GM21717 (cell line): ENCODE measurements around the gene PCDHB12.
"Not testable (repeated sequence)": the region's sequence is repeated elsewhere in the genome, so short reads cannot be mapped to it uniquely, and the experiment has no call there.

Source experiments
- ATAC-seq: cut with Tn5 transposase; IDR thresholded peaks from one replicate; pipeline ENCODE4 v1.9.1; 2021; ENCODE audit warnings: mild to moderate bottlenecking, moderate library complexity; ENCODE audit not compliant: unreplicated experiment

The PCDHB12 gene

DNA sequence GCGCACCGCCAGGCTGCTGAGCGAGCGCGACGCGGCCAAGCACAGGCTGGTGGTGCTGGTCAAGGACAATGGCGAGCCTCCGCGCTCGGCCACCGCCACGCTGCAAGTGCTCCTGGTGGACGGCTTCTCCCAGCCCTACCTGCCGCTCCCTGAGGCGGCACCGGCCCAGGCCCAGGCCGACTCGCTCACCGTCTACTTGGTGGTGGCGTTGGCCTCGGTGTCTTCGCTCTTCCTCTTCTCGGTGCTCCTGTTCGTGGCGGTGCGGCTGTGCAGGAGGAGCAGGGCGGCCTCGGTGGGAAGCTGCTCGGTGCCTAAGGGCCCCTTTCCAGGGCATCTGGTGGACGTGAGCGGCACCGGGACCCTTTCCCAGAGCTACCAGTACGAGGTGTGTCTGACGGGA is 6.9 kb upstream of the PCDHB12 start:
- ATAC-seq: not testable (repeated sequence)

DNA sequence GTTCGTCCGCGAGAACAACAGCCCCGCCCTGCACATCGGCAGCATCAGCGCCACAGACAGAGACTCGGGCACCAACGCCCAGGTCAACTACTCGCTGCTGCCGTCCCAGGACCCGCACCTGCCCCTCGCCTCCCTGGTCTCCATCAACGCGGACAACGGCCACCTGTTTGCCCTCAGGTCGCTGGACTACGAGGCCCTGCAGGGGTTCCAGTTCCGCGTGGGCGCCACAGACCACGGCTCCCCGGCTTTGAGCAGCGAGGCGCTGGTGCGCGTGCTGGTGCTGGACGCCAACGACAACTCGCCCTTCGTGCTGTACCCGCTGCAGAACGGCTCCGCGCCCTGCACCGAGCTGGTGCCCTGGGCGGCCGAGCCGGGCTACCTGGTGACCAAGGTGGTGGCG is 1.8 kb downstream of the PCDHB12 start:
- ATAC-seq: not testable (repeated sequence)

DNA sequence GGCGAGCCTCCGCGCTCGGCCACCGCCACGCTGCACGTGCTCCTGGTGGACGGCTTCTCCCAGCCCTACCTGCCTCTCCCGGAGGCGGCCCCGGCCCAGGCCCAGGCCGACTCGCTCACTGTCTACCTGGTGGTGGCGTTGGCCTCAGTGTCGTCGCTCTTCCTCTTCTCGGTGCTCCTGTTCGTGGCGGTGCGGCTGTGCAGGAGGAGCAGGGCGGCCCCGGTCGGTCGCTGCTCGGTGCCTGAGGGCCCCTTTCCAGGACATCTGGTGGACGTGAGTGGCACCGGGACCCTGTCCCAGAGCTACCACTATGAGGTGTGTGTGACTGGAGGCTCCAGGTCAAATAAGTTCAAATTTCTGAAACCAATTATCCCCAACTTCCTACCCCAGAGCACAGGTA is 2.3 kb downstream of the PCDHB12 start:
- ATAC-seq: not testable (repeated sequence)

DNA sequence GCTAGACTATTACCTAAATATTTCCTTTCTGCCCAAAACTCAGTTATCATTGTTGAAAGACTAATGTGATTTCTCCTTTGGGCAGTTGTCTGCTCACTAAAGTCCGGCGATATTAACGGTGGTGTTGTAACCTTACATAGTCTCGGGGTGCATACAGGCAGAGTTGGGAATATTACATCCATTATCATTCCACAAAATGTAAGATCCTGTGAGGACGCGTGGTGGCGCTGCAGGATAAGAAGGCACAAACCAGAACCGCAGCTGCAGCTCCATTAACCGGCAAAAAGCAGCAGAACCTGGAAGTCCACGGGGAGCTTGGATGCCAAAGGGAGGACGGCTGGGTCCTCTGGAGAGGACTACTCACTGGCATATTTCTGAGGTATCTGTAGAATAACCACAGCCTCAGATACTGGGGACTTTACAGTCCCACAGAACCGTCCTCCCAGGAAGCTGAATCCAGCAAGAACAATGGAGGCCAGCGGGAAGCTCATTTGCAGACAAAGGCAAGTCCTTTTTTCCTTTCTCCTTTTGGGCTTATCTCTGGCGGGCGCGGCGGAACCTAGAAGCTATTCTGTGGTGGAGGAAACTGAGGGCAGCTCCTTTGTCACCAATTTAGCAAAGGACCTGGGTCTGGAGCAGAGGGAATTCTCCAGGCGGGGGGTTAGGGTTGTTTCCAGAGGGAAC is 5.3 kb downstream of the PCDHB12 start, which contains the start of gene PCDHB13:
TSS of gene PCDHB13 (plus strand) at position 264 of the 684 bp plus-strand sequence. CDS start at position 469, 205 bp downstream.
- ATAC-seq: not testable (repeated sequence)

DNA sequence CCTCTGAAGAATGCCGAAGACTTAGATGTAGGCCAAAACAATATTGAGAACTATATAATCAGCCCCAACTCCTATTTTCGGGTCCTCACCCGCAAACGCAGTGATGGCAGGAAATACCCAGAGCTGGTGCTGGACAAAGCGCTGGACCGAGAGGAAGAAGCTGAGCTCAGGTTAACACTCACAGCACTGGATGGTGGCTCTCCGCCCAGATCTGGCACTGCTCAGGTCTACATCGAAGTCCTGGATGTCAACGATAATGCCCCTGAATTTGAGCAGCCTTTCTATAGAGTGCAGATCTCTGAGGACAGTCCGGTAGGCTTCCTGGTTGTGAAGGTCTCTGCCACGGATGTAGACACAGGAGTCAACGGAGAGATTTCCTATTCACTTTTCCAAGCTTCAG is 6.1 kb downstream of the PCDHB12 start:
- ATAC-seq: not testable (repeated sequence)

DNA sequence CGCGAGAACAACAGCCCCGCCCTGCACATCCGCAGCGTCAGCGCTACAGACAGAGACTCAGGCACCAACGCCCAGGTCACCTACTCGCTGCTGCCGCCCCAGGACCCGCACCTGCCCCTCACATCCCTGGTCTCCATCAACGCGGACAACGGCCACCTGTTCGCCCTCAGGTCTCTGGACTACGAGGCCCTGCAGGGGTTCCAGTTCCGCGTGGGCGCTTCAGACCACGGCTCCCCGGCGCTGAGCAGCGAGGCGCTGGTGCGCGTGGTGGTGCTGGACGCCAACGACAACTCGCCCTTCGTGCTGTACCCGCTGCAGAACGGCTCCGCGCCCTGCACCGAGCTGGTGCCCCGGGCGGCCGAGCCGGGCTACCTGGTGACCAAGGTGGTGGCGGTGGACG is 7.0 kb downstream of the PCDHB12 start:
- not testable (repeated sequence) for ATAC-seq

DNA sequence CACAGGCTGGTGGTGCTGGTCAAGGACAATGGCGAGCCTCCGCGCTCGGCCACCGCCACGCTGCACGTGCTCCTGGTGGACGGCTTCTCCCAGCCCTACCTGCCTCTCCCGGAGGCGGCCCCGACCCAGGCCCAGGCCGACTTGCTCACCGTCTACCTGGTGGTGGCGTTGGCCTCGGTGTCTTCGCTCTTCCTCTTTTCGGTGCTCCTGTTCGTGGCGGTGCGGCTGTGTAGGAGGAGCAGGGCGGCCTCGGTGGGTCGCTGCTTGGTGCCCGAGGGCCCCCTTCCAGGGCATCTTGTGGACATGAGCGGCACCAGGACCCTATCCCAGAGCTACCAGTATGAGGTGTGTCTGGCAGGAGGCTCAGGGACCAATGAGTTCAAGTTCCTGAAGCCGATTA is 7.5 kb downstream of the PCDHB12 start:
- not testable (repeated sequence) for ATAC-seq

DNA sequence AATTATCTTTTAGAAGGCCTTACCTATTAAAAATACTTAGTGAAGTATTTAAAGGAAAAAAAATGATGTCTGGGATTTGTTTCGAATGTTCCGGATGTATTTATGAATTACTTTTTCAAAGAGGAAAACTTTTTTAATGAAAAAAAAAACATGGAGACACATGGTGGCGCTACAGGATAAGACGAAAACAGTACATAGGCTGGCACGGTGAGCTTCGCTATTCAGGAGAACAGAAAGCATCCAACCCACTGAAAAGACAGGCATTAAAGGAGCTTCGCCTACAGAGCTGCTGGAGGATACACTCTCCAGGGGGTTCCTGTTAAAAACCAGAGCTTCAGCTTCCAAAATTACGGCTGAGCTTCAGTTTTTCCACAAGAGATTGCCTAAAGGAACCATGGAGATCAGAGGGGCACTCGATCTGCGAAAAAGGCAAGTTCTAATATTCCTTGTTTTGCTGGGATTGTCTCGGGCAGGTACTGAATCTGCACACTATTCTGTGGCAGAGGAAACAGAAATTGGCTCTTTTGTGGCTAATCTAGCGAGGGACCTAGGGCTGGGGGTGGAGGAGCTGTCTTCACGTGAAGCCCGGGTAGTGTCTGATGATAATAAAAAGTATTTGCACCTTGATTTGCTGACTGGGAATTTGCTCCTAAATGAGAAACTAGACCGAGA is 14.7 kb downstream of the PCDHB12 start, which contains the start of gene PCDHB14:
TSS of gene PCDHB14 (plus strand) at position 232 of the 672 bp plus-strand sequence. CDS start at position 395, 163 bp downstream.
- no peak for ATAC-seq

DNA sequence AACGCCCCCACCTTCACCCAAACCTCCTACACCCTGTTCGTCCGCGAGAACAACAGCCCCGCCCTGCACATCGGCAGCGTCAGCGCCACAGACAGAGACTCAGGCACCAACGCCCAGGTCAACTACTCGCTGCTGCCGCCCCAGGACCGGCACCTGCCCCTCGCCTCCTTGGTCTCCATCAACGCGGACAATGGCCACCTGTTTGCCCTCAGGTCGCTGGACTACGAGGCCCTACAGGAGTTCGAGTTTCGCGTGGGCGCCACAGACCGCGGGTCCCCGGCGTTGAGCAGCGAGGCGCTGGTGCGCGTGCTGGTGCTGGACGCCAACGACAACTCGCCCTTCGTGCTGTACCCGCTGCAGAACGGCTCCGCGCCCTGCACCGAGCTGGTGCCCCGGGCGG is 16.3 kb downstream of the PCDHB12 start:
- ATAC-seq: not testable (repeated sequence)

DNA sequence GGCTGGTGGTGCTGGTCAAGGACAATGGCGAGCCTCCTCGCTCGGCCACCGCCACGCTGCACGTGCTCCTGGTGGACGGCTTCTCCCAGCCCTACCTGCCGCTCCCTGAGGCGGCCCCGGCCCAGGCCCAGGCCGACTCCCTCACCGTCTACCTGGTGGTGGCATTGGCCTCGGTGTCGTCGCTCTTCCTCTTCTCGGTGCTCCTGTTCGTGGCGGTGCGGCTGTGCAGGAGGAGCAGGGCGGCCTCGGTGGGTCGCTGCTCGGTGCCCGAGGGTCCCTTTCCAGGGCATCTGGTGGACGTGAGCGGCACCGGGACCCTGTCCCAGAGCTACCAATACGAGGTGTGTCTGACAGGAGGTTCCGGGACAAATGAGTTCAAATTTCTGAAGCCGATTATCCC is 16.9 kb downstream of the PCDHB12 start:
- ATAC-seq: not testable (repeated sequence)

DNA sequence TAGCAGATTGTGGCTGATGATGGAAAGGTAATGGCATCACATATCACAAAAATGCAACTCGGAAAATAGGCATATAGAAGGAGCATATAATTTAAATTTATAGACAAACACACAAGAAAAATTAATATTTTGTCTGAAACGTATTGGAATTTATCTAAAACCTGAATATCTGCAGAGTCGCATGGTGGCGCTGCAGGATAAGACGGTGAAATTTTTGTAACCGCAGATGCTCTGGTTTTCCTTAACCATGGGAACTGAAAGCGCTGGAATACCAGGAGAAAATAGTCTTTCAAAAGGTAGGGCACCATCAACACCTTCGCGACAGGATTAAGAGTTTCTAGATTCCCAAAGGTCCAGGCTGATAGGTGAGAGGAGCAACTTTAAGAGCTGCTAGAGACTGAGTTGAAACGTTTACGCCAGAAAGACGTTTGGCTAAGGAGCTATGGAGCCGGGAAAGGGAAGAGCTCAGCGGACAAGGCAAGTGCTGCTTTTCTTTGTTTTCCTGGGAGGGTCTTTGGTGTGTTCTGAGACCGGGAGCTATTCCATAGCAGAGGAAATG is 25.7 kb downstream of the PCDHB12 start:
- no peak for ATAC-seq

DNA sequence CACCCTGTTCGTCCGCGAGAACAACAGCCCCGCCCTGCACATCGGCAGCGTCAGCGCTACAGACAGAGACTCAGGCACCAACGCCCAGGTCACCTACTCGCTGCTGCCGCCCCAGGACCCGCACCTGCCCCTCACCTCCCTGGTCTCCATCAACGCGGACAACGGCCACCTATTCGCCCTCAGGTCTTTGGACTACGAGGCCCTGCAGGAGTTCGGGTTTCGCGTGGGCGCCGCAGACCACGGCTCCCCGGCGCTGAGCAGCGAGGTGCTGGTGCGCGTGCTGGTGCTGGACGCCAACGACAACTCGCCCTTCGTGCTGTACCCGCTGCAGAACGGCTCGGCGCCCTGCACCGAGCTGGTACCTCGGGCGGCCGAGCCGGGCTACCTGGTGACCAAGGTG is 27.4 kb downstream of the PCDHB12 start:
- ATAC-seq: not testable (repeated sequence)

DNA sequence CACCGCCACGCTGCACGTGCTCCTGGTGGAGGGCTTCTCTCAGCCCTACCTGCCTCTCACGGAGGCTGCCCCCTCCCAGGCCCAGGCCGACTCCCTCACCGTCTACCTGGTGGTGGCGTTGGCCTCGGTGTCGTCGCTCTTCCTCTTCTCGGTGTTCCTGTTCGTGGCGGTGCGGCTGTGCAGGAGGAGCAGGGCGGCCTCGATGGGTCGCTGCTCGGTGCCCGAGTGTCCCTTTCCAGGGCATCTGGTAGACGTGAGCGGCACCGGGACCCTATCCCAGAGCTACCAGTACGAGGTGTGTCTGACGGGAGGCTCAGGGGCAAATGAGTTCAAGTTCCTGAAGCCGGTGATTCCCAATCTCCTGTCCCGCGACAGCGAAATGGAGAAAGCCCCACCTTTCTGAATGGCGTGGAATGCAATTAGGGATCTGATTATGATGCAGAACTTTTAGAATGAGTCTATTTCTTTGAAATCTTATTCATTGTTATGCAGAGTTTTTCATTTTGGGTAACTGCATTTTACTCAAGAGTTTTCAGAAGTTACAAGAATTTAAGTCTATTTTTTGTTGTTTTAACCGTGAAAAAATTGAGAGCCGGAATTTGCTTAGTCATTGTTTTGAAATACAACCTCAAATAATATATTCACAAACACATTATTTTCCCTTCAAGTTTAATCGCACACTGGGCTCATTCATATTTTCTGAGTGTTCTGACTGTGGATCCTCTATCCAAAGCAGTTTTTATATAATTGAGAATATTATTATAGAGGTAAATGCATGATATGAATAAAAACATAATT is 28.2 kb downstream of the PCDHB12 start:
- no peak for ATAC-seq

DNA sequence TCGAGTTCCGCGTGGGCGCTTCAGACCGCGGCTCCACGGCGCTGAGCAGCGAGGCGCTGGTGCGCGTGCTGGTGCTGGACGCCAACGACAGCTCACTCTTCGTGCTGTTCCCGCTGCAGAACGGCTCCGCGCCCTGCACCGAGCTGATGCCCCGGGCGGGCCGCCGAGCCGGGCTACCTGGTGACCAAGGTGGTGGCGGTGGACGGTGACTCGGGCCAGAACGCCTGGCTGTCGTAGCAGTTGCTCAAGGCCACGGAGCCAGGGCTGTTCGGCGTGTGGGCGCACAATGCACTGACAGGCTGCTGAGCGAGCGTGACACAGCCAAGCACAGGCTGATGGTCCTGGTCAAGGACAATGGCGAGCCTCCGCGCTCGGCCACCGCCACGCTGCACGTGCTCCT is 33.0 kb downstream of the PCDHB12 start:
- ATAC-seq: no peak

DNA sequence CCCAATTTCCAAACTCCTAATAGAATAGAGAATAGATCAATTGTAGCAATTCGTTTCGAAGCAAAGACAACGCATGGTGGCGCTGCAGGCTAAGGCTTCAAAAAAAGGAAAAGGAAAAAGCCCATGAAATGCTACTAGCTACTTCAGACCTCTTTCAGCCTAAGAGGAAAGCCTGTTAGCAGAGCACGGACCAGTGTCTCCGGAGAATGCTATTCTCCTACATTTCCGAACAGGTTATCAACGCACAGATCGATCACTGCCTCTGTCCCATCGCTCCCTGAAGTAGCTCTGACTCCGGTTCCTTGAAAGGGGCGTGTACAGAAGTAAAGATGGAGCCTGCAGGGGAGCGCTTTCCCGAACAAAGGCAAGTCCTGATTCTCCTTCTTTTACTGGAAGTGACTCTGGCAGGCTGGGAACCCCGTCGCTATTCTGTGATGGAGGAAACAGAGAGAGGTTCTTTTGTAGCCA is 36.8 kb downstream of the PCDHB12 start, which contains the start of gene PCDHB15:
TSS of gene PCDHB15 (plus strand) at position 146 of the 468 bp plus-strand sequence. CDS start at position 330, 184 bp downstream.
- no peak for ATAC-seq

DNA sequence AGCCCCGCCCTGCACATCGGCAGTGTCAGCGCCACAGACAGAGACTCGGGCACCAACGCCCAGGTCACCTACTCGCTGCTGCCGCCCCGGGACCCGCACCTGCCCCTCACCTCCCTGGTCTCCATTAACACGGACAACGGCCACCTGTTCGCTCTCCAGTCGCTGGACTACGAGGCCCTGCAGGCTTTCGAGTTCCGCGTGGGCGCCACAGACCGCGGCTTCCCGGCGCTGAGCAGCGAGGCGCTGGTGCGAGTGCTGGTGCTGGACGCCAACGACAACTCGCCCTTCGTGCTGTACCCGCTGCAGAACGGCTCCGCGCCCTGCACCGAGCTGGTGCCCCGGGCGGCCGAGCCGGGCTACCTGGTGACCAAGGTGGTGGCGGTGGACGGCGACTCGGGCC is 38.5 kb downstream of the PCDHB12 start:
- not testable (repeated sequence) for ATAC-seq

DNA sequence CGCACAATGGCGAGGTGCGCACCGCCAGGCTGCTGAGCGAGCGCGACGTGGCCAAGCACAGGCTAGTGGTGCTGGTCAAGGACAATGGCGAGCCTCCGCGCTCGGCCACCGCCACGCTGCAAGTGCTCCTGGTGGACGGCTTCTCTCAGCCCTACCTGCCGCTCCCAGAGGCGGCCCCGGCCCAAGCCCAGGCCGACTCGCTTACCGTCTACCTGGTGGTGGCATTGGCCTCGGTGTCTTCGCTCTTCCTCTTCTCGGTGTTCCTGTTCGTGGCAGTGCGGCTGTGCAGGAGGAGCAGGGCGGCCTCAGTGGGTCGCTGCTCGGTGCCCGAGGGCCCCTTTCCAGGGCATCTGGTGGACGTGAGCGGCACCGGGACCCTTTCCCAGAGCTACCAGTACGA is 38.9 kb downstream of the PCDHB12 start:
- ATAC-seq: not testable (repeated sequence)

DNA sequence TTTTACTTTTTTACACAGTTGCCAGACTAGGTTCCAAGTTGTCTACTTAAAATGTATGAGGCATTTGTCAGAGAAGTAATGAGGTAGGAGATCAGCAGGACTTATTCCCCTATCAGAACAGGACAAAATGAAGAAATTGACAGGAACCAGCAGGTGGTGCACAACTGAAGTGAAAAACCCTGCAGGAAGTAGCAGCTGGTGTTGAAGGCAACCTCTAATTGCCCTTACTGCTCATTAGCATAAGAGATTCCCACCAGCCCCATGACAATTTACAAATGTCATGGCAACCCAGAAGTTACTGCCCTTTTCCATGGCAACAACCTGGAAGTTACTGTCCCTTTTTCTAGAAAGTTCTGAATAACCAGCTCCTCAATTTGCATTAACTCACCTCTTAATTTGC is 42.1 kb downstream of the PCDHB12 start:
- no peak for ATAC-seq

DNA sequence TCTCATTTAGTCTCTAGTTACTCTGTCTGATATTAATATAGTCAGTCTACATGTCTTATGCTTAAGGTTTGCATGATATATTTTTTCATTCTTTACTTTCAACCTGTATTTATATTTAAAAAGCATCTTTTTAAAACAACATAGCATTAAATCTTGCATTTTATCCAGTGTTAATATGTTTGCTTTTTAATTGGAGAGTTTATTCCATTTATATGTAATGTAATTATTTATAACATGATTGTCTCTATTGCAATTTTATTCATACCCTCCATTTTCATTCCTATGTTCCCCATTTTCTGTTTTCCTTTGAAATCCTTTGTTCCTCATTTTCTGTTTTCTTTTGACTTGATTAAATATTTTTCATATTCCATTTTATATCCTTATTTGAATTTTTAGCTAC is 49.9 kb downstream of the PCDHB12 start:
- no peak for ATAC-seq

DNA sequence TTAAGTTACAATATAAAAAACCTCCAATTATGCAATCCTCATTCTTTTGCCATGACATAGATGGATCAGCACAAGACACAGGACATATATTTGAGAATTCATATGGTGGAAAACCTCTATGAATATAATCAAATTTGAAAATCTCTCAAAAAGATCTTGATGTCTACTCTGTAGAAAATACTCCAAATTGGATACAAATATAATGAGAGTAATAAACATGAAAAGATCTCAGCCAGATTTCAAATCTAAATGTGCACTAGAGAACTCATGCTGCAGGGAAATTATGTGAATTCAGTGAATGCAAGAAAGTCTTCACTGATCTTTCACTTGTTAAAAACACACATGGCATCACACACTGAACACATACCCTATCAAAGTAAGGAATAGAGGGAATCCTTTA is 50.4 kb downstream of the PCDHB12 start:
- ATAC-seq: no peak
